GM18511 (cell line): Measurements from ENCODE around the gene NGF.

Source experiments
- ATAC-seq: cut with Tn5 transposase; IDR thresholded peaks from one replicate; pipeline ENCODE4 v1.9.1; 2021; ENCODE audit warnings: mild to moderate bottlenecking, moderate library complexity; ENCODE audit not compliant: unreplicated experiment

Gene NGF

DNA sequence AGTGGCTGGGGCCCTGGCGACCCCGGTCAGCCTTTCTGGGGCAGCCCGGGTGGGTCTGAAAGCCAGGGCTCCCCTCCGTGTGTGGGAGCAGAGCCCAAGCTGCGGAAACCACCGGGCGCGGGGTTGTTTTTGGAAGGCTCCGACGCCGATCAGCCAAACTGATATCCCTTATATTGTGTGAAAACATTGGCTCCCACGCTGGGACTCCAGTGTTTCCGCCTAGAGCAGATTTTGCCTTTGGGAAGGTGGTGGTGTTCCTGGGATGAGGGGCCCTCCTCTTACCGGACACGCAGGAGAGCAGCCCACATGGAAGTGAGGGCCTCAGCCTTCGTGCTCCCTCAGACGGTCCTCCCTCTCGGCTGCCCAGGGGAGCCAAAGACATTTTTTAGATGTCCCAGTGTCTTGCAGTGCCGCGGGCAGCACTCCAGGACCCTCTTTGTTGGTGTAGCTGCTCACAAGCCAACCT lies 54.3 kb downstream of the NGF start:
- ATAC-seq, result no peak

DNA sequence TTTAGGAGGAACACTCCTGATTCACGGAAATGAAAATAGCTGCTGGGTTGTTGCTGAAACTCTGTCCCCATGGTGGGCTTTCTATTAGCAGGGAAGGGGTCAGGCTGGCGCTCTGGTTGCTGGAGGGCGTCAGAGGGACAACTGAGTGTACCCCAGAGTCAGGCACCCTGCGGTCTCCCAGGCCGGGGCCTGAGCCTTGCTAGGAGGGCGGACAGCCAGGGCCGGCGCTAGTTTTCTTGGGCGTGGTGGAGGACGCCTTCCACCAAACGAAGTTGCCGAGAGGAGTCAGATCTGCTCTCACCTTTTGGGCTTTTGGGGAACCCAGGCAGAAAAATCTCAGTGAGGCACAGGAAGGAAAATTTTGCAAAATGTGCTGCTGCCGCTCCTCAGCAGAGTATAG lies 54.8 kb downstream of the NGF start:
- no peak for ATAC-seq

DNA sequence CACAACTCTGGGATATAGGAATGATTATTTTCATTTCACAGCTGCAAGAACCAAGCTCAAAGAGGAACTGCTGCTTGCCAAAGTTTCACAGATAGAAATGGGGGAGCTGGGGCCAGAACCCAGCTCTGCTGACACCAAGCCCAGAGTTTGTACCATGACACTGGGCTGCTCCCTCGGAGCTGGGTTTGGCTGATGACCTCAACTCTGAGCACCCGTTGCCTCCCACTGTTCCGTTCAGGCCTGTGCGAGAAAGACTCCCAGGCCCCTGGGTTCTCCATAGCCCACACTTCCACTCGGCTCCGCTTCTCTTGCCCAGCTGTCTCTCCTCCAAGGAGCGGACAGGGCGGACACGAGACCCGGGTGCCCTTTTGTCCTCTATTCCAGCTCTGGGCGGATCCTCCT lies 55.2 kb downstream of the NGF start:
- ATAC-seq, result no peak

DNA sequence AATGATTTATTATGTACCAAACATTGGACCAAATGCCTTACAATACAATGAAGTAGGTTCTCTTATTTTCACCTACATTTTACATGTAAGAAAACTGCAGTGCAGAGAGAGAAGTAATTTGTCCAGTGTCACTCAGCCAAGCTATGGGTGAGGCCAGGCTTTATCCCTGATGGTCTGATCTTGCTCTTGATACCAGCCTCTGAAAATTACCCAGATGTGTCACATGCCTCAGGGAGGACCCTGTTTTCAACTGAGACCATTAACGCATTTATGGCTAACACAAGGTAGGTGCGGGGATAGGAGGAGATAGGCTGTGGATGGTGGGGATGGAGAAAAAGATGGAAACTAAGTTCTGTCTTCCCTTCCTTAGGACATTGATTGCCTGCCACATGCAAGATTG lies 56.9 kb downstream of the NGF start:
- ATAC-seq, result no peak

DNA sequence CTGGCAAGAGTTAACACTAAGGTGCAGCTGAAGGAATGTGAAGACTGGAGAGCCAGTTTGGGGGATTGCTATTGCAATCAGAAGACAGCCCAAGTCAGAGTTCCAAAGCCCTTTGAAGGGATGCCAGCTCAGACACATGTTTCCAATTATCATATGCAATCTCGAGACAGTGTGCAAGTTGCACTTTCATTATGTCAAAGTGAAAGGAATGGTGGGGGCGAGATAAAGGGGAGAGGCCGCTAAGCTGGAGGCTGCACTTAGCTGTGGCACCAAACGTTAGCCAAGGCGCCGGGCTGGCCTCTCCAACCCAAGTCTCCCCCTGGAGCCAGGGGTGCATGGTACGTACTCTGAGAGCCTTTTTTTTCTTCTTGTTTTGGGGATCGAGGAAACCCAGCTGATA lies 58.0 kb downstream of the NGF start:
- no peak for ATAC-seq

DNA sequence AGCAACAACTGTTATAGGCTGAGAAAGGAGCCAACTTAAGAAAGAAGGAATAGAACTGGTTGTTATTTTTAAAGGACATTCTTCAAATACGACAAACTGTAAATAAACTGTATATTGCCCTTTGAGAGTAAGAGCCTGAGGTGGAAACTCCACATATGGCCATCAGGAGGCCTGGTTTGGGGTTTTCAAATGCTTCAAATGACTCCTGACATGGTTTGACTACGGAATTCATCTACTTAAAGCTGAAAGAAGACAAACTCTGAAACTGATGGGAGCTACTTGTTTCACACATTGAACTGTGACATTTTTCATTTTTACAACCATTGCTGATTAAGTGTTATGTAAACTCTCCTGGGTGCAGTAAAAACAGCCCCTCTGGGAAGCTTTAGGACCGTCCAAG lies 59.8 kb downstream of the NGF start:
- no peak for ATAC-seq

DNA sequence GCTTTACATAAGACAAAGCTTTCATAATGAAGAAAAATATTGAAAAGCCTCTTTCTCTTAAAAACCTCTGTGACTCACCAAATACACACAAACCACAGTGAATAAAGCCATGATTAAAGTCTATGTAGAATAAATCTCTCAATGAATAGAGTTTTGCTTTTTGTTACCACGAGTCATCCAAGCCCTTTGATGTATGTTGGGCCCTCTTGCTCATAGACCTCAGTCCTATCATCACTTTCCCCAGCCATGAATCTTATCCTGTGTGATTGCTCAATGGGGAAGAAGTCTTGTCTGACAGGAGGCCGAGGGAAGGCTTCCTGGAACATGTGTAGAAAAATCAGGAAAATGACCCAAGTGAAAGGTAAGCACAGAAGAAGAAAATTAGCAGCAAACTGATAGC lies 60.8 kb downstream of the NGF start:
- no peak for ATAC-seq

DNA sequence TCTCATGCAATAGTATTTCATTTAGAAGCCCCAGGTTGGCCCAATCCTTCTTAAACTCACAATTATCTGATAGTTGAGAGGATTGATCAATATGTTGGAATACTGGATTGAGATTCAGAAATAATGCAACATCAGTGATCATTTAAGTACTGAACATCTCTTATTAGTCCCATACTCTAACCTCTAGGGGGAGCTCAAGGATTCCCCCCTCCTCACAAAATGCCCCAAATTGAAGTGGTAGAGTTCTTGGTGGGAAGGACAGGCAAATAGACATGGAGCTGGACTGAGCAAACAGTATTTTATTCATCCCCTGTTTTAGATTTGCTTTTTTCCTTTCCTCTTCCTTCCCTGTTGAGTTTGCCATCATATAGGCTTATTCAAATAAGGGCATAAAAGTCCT lies 62.8 kb downstream of the NGF start:
- no peak for ATAC-seq

DNA sequence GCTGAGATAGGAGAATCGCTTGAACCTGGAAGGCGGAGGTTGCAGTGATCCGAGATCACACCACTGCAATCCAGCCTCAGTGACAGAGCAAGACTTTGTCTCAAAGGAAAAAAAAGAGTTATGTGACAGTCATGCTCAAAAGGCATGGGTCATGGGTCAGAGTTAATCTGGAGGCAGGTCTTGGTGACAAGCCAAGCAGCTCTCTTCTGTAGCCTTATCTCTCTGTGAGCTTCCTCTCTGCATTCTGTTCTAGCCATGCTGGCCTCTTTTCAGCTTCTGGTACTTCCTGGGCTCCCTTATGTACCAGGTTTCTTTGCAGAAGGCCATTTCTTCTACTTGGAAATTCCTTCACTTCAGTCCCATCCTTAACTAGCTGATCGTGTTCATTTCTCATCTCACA lies 63.6 kb downstream of the NGF start:
- no peak for ATAC-seq

DNA sequence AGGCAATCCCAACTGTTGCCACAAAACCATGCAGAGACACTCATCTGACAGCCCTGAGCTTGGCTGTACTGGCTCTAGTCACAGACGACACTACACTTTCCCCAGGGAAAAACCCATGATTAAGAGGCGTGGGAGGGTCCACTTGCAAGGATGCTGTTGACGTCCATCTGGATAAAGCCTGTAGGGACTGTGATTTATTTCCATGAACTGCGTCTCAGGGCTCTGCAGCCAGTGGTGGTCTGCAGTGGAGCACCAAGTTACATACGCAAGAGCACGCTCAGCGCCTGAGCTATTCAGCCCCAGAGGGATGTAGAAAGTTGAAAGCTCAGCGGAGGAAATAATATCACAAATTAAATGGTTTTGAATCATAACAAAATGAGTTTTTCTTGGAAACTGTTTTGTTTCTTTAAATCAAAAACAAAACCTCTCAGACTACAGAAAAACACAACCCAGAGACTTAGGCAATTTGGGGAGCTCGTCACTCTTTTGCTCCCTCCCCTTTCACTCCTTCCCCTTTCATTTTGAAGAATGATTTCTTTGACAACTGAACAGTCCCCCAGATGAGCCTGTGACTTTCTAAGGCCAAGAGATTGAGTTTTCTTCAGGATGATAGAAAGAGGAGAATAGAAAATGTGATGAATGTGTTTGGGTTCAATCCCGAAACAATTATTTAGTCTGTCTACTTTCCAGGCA lies 71.2 kb downstream of the NGF start:
- ATAC-seq, result no peak

DNA sequence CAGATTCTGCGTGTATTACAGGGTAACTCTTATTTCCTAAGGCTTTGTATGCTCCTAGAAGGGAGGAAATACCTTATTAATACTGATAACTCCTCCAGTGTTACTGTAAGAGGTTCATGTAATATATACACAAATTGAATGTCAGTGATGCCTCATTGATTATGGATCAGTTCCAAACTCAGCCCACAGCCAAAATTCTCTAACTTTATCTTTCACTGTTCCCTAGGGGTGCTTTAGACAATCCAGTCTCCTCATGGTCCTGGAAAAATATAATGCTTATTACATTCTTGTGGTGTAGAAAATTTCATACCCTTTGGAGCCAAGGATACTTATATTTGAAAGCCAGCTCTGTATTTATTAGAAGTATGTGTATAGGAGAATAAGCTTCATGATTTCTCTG lies 73.0 kb downstream of the NGF start:
- no peak for ATAC-seq

DNA sequence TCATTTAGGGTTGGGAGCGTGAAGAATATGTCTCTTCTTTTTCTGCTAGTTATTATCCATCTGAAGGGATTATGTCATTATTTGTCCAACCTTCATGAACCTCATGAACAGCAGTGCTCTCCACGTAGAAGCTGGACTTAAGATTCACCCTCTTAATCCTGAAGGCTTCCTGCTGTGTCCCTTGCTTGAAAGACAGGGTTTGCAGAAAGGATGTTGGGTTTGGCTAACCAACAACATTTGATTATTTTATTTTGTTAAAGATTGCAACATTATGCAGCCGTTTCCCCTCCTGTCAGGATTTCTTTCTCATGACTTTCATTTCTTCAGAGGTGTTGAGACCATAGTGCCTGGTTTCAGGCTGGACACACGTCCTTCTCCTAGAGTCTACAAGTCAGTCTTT lies 75.2 kb downstream of the NGF start:
- no peak for ATAC-seq

DNA sequence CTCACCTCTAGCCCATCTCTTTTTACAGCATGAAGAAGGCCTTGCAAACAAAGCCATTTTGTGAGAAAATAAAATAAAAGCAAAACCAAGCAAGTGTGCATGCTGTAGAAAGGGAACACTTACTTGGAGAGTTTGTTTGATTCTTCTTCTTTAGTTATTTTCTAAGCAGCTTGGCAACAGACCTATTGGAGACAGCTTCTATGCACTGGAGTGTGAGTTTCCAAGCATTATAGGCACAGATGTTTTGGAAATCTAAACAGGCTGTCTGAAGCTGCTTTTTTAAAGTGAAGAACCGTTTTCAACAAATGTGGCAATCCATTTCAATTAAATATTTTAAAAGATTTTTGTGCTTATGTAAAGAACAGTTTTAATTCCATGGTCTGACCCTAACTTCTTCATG lies 76.6 kb downstream of the NGF start:
- ATAC-seq, result no peak

DNA sequence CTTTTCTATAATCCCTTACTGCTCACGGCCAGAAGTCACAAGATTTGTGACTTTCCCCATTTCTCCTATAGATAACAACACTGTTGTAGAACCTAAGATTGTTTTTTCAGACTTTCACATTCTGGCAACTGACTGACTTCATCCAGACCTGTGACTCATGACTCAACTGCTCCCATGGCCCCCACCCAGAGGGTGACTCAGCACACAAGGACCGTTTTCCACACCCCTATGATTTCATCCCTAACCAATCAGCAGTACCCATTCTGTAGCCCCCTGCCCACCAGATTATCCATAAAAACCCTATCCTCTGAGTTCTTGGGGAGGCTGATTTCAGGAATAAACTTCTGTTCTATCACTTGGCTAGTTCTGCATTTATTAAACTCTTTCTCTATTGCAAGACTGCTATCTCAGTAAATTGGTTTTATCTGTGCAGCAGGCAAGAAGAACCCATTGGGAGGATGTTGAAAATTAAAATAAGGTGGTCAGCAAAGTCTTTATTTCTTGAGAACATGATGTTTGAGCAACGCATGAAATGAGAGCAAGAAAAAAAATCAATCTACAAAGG lies 79.7 kb downstream of the NGF start:
- no peak for ATAC-seq

DNA sequence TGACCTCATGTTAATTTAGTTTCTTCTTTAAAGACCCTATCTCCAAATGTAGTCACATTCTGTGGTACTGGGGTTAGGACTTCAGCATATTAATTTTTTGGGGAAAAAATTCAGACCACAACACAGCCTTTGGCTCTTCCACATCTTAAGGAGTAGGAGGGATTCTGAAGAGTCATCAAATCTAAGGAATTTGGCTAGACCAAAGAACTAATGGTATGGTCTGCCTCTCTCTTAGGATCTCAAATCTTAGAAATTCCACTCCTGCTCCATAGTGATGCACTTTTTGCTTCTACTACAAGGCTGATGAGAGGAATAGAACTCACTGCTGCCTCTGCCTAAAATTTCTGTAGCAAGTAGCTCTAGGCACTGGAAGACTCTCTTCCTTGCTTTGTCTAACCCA lies 80.5 kb downstream of the NGF start:
- ATAC-seq, result no peak

DNA sequence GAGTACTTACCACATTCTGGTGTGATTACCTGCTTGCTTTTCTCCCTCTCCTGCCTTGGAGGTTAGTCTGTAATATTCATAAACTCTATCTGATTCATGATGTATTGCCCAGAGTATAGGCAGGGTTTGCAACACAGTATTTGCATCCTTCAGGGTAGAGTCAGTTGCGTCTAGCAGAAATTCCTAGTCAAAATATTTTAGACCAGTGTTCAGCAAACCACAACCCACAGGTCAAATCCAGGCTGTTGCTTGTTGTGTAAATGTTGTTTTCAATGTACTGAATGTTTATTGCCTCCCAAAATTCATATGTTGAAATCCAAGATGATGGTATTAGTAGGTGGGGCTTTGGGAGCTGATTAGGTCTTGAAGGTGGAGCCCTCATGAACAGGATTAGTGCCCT lies 82.9 kb downstream of the NGF start:
- no peak for ATAC-seq

DNA sequence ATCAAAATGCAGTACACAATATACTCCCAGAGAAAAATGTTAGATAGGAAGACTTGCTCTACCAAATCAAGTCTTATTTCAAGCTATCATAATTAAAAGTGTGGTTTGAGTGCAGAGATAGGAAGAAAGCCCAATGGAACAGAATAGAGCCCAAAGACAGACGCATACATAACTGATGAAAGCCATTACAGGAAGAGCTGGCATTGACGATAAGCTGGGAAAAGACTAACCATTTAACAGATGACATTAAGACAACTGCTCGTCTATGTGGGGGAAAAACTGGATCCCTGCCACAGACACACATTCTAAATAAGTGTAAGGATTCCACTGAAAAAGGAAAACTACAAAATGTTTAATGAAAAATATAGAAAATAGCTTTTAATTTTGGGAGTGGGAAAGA lies 85.5 kb downstream of the NGF start:
- no peak for ATAC-seq

DNA sequence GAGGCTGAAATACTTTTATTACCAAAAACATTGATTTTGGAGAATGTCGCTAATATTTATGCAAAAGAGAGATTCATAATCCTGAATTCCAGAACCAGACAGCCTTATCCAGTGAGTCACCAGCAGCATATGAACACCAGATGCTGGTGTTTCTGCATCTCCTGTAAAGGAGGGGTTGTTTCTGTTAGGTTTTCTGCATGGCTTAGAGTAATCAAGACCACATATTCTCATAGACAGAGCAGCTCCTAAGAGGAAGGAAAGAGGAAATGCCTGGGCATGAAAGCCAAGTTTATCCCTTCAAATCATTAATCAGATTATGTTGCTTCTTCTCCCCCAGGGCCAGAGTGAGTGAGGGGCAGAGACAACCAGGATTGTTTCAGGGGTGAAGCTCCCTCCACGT lies 86.2 kb downstream of the NGF start:
- ATAC-seq, result no peak

DNA sequence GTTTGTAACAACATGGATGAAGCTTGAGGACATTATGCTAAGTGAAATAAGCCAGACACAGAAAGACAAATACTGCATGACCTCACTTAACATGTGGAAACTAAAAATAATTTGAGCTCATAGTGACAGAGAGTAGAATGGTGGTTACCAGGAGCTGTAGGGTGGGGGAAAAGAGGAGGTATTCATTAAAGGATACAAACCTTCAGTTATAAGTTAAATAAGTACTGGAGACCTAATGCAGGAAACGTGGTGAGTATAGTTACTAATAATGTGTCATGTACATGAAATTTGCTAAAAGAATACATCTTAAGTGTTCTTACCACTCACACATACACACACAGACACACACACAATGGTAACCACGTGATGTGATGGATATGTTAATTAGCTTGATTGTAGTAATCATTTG lies 86.7 kb downstream of the NGF start:
- ATAC-seq, result no peak

DNA sequence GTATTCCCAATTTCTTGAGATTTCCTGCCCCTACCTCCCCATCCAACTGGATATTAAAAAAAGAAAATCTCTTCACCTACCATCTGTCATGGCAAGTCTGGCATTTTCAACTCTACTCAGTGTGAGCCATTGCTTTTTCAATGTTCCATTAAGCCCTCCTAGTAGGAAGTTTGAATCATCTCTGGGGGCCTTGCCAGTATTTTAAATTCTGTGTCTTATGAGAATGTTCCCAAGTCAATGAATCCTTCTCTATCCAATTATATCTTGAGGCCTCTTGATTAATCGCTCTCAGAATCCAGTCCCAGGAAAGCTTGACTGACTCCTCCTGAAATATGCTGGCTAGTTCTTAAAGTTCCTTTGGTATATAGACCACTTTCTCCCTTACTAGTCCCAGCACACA lies 91.5 kb downstream of the NGF start:
- no peak for ATAC-seq

DNA sequence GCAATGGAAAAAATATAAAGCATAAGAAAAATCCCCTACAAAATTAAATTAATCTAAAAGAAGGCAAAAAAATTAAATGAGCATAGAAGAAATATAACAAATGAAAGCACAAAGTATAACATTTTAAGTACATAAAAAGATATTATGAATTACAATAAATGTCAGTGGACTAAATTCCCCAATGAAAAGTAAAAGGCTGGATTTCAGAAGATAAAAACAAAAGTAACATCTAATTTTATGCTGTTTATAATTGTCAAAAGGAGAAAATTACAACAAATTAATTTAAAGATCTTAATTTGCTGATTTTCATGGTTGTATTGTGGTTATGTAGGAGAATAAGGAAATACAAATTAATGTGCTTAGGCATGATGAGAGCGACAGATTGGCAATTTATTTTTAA lies 92.8 kb downstream of the NGF start:
- ATAC-seq, result no peak

DNA sequence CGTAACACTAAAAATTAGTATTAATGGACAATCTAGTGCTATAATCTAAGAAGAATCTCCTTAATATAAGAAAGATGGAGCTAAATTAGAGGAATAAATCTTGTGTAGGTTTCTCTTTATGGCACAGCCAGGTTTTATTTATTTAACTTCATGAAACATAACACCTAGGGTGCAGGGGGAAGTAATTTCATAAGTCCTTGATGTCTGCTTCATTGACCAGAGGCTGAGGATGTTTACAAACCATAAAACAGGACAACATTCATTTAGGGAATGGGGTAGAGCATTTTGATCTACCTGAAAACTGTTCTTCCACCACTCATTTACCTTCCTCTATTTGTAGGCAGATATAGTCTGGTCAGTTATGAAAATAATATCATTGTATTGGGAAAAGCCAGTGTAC lies 95.5 kb downstream of the NGF start:
- ATAC-seq, result no peak

DNA sequence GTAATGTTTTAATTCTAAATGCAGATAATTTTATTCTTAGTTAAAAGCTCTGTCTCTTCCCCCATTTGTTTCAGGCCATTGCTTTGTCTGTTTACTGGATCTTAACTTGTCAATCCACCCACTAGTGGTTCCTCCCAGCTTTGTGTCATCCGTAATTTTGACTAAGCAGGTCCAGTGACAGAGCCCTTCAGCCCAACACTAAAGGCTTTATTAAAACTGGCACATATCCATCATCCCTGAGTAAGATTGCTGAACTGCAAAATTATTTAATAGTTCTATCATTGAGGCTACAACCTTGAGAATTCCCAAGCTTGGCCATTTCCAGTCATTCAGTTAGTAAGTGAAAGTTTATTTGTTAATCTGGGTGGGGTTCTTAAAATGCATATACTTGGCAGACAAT lies 96.7 kb downstream of the NGF start:
- ATAC-seq, result no peak
